LNCaP clone FGC (cell line): ENCODE measurements around the gene ECEL1.

Experiments
- DNase-seq: peaks from one replicate; pipeline ENCODE4 v3.0.0-alpha.2; 2011; ENCODE audit warnings: low read depth
- H3K4me3 ChIP-seq: 2 replicates; pipeline ENCODE4 v1.5.1; 2011; ENCODE audit warnings: mild to moderate bottlenecking, low read depth, low read length, control low read depth
- TF ChIP-seq, protein P1 (sequence below): IDR thresholded peaks from 2 replicates; pipeline ENCODE4 v1.5.1; 2012; ENCODE audit warnings: mild to moderate bottlenecking; ENCODE audit not compliant: control insufficient read depth, insufficient read depth; ENCODE audit errors: extremely low read depth

Gene ECEL1

DNA sequence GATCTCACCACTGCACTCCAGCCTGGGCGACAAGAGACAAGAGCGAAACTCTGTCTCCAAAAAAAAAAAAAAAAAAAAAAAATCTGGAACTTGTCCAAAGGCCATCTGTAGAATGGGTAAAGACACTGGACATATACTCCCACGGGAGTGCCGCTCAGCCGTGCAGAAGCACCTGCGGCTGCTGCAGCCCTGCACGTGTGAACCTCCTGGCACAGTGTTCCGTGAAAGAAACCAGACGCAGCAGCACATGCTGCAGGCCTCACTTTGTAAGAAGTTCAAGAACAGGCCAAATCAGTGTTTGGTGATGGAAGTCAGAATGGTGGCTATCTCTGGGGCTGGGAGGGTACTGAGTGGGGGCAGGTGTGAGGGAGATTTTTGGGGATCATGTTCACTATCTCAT, 44.8 kb upstream of the ECEL1 start:
- TF ChIP-seq, protein P1, sequence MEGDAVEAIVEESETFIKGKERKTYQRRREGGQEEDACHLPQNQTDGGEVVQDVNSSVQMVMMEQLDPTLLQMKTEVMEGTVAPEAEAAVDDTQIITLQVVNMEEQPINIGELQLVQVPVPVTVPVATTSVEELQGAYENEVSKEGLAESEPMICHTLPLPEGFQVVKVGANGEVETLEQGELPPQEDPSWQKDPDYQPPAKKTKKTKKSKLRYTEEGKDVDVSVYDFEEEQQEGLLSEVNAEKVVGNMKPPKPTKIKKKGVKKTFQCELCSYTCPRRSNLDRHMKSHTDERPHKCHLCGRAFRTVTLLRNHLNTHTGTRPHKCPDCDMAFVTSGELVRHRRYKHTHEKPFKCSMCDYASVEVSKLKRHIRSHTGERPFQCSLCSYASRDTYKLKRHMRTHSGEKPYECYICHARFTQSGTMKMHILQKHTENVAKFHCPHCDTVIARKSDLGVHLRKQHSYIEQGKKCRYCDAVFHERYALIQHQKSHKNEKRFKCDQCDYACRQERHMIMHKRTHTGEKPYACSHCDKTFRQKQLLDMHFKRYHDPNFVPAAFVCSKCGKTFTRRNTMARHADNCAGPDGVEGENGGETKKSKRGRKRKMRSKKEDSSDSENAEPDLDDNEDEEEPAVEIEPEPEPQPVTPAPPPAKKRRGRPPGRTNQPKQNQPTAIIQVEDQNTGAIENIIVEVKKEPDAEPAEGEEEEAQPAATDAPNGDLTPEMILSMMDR = no peak
- no peak for DNase-seq
- no peak overlapping the region for H3K4me3 ChIP-seq

- TF ChIP-seq, protein P1 = no peak
- DNase-seq = no peak
- H3K4me3 ChIP-seq = no peak overlapping the region
Measured at GRCh38 chr2:232530626-232531260, 43.1 kb upstream of the ECEL1 start.

GRCh38 chr2:232529806-232530547, 42.3 kb upstream of the ECEL1 start:
- DNase-seq = no peak
- H3K4me3 ChIP-seq = no peak overlapping the region
- TF ChIP-seq, protein P1 = no peak

GRCh38 chr2:232528746-232529460, 41.3 kb upstream of the ECEL1 start:
- no peak for DNase-seq
- TF ChIP-seq, protein P1 = no peak
- H3K4me3 ChIP-seq = no peak overlapping the region

DNA sequence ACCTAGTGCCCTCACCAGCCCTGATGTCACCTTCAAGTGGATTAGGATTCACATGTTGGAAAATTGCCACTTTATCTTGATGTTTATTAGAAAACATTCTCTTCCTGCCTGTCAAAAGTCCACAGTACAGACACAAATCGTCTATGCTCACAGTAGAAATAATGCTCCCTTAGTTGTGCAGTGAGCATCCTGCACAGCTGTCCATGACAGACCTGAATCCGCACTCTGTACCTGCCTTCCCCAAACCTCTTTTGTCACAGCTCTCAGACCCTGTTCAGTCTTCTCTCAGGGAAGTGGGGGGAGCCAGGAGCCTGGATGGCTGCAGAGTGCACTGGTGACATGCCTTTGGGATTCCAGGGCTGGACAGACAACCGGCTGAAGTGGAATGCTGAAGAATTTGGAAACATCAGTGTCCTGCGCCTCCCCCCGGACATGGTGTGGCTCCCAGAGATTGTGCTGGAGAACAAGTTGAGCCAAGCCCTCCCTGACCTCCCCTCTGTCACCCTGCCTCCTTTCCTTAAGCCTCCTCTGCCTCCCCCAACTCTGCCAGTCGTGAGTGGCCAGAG, 40.4 kb upstream of the ECEL1 start:
- no peak overlapping the region for H3K4me3 ChIP-seq
- TF ChIP-seq, protein P1 = no peak

DNA sequence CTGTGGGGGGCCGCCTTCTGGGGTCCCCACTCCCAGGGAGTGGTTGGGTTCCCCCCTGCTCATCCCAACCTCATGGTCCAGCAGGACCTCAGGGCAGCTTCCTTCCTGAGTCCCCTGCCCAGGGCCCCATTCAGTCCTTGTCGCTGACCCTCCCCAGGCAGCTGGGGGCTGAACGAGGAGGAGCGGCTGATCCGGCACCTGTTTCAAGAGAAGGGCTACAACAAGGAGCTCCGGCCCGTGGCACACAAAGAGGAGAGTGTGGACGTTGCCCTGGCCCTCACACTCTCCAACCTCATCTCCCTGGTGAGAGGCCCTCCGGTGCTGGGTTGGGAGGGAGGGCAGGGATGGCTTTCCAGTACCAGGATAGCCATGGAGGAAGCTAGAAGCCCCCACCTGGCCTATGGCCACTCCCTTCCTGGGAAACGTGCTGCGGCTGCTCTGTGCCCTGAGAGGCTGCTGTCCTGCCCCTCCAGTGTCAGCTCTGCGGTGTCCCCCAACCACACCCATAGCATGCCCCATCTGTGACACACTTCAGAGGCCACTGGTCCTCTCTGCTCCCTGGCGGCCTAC, 38.8 kb upstream of the ECEL1 start:
- DNase-seq = no peak
- TF ChIP-seq, protein P1 = no peak

More for the DNA sequence above, 40.4 kb upstream of the ECEL1 start:
- DNase-seq = no peak

More for the DNA sequence above, 38.8 kb upstream of the ECEL1 start:
- no peak overlapping the region for H3K4me3 ChIP-seq
